ENCODE measurements around the gene PCDHA1.
"Not testable (repeated sequence)": the region's sequence is repeated elsewhere in the genome, so short reads cannot be mapped to it uniquely, and the experiment has no call there.

The PCDHA1 gene

DNA sequence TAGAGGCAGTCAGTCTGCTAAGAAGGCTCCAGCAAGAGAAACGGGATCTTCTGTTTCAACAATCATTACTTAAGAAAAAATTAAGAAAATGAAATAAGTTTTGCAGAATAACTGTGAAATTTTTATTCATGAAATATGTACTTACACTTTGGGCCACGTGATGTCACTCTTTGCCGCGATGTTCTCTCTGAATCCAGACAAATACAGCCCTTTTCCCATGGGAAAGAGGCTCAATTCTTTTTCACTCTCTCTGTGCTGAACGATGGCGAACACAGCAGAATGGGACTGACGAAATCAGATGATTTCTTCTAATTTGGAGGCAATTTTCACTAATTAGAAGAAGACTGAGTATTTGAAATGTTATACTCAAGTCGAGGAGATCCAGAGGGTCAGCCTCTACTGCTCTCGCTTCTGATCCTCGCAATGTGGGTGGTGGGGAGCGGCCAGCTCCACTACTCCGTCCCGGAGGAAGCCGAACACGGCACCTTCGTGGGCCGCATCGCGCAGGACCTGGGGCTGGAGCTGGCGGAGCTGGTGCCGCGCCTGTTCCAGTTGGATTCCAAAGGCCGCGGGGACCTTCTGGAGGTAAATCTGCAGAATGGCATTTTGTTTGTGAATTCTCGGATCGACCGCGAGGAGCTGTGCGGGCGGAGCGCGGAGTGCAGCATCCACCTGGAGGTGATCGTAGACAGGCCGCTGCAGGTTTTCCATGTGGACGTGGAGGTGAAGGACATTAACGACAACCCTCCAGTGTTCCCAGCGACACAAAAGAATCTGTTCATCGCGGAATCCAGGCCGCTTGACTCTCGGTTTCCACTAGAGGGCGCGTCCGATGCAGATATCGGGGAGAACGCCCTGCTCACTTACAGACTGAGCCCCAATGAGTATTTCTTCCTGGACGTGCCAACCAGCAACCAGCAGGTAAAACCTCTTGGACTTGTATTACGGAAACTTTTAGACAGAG lies 62.5 kb downstream of the PCDHA1 start, which contains the start of gene PCDHA9:
TSS of gene PCDHA9 (plus strand) at position 244 of the 964 bp plus-strand sequence. CDS start at position 358, 114 bp downstream.
- TF ChIP-seq REST (IDR thresholded peaks at IDR 0.05; ENCODE audit: insufficient read depth in 1 of 2, low read depth in 2 of 2, low read length in 2 of 2); TAF1 (IDR thresholded peaks at IDR 0.05; ENCODE audit: borderline replicate concordance, insufficient read depth, low read length); FOXP2 (optimal IDR thresholded peaks at IDR 0.05; ENCODE audit: borderline replicate concordance, extremely low read depth, extremely low read length, insufficient read depth): not testable (repeated sequence)

DNA sequence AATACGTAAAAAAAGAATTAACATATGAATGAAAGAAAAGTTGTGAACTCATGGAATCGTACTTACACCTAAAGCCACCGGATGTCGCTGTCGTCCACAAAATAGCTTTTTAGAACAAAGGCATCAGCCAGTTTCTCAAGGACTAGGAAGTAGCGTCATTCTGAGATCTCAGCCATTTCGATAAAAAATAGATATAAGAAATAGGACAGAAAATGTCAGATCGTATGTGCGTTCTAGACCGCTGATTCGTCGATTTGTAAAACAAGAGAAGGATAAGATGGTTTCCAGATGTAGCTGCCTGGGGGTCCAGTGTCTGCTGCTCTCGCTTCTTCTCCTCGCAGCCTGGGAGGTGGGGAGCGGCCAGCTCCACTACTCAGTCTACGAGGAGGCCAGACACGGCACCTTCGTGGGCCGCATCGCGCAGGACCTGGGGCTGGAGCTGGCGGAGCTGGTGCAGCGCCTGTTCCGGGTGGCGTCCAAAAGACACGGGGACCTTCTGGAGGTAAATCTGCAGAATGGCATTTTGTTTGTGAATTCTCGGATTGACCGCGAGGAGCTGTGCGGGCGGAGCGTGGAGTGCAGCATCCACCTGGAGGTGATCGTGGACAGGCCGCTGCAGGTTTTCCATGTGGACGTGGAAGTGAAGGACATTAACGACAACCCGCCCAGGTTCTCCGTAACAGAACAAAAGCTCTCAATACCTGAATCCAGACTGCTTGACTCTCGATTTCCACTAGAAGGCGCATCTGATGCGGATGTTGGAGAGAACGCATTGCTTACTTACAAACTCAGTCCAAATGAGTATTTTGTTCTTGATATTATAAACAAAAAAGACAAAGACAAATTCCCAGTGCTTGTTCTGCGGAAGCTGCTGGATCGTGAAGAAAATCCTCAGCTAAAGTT lies 70.1 kb downstream of the PCDHA1 start, which contains the start of gene PCDHA10:
TSS of gene PCDHA10 (plus strand) at position 126 of the 903 bp plus-strand sequence. CDS start at position 278, 152 bp downstream.
- TF ChIP-seq REST (IDR thresholded peaks at IDR 0.05; ENCODE audit: insufficient read depth in 1 of 2, low read depth in 2 of 2, low read length in 2 of 2) (no peak), POLR2AphosphoS5 (IDR thresholded peaks at IDR 0.05; ENCODE audit: low read depth, low read length) (no peak), TAF1 (IDR thresholded peaks at IDR 0.05; ENCODE audit: borderline replicate concordance, insufficient read depth, low read length) (no peak), SIN3A (IDR thresholded peaks at IDR 0.05; ENCODE audit: borderline replicate concordance, insufficient read depth, low read length) (no peak), FOXP2 (optimal IDR thresholded peaks at IDR 0.05; ENCODE audit: borderline replicate concordance, extremely low read depth, extremely low read length, insufficient read depth) (no peak)

DNA sequence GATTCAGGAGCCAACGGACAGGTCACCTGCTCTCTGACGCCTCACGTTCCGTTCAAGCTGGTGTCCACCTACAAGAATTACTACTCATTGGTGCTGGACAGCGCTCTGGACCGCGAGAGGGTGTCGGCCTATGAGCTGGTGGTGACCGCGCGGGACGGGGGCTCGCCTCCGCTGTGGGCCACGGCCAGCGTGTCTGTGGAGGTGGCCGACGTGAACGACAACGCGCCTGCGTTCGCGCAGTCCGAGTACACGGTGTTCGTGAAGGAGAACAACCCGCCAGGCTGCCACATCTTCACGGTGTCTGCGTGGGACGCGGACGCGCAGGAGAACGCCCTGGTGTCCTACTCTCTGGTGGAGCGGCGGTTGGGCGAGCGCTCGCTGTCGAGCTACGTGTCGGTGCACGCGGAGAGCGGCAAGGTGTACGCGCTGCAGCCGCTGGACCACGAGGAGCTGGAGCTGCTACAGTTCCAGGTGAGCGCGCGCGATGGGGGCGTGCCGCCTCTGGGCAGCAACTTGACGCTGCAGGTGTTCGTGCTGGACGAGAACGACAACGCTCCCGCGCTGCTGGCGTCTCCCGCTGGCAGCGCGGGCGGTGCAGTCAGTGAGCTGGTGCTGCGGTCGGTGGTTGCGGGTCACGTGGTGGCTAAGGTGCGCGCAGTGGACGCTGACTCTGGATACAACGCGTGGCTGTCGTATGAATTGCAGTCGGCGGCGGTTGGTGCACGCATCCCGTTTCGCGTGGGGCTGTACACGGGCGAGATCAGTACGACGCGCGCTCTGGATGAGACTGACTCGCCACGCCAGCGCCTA lies 71.4 kb downstream of the PCDHA1 start:
- TF ChIP-seq POLR2AphosphoS5 (IDR thresholded peaks at IDR 0.05; ENCODE audit: low read depth, low read length): no peak
- no peak for TF ChIP-seq FOXP2 (optimal IDR thresholded peaks at IDR 0.05; ENCODE audit: borderline replicate concordance, extremely low read depth, extremely low read length, insufficient read depth)
- no peak for TF ChIP-seq SIN3A (IDR thresholded peaks at IDR 0.05; ENCODE audit: borderline replicate concordance, insufficient read depth, low read length)
- no peak for TF ChIP-seq TAF1 (IDR thresholded peaks at IDR 0.05; ENCODE audit: borderline replicate concordance, insufficient read depth, low read length)
- no peak for TF ChIP-seq REST (IDR thresholded peaks at IDR 0.05; ENCODE audit: insufficient read depth in 1 of 2, low read depth in 2 of 2, low read length in 2 of 2)

DNA sequence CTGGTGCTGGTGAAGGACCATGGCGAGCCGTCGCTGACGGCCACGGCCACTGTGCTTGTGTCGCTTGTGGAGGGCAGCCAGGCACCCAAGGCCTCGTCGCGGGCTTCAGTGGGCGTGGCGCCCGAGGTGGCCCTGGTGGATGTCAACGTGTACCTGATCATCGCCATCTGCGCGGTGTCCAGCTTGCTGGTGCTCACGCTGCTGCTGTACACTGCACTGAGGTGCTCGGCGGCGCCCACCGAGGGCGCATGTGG lies 72.0 kb downstream of the PCDHA1 start:
- no peak for TF ChIP-seq FOXP2 (optimal IDR thresholded peaks at IDR 0.05; ENCODE audit: borderline replicate concordance, extremely low read depth, extremely low read length, insufficient read depth)
- no peak for TF ChIP-seq TAF1 (IDR thresholded peaks at IDR 0.05; ENCODE audit: borderline replicate concordance, insufficient read depth, low read length)
- TF ChIP-seq SIN3A (IDR thresholded peaks at IDR 0.05; ENCODE audit: borderline replicate concordance, insufficient read depth, low read length): no peak
- TF ChIP-seq POLR2AphosphoS5 (IDR thresholded peaks at IDR 0.05; ENCODE audit: low read depth, low read length): no peak
- TF ChIP-seq REST (IDR thresholded peaks at IDR 0.05; ENCODE audit: insufficient read depth in 1 of 2, low read depth in 2 of 2, low read length in 2 of 2): no peak
